GM19023 (cell line): Measurements from ENCODE around the gene ADGRA1.
"Not testable (repeated sequence)": the region's sequence is repeated elsewhere in the genome, so short reads cannot be mapped to it uniquely, and the experiment has no call there.

Source experiments
- ATAC-seq: cut with Tn5 transposase; IDR thresholded peaks from one replicate; pipeline ENCODE4 v1.9.1; 2021; ENCODE audit warnings: mild to moderate bottlenecking, moderate library complexity; ENCODE audit not compliant: unreplicated experiment

The ADGRA1 gene

GRCh38 chr10:133087679-133088178 is at the start of gene ADGRA1:
Gene ADGRA1 (plus strand): TSS chr10:133087924. CDS start chr10:133088910, 986 bp downstream.
- no peak for ATAC-seq

GRCh38 chr10:133038036-133038823 is 49.5 kb upstream of the ADGRA1 start:
- ATAC-seq: no peak

- no peak for ATAC-seq
These were observed 48.5 kb upstream of the ADGRA1 start for GRCh38 chr10:133039107-133039802.

GRCh38 chr10:133039803-133040165 is 47.9 kb upstream of the ADGRA1 start:
- no peak for ATAC-seq

GRCh38 chr10:133040198-133040597 is 47.5 kb upstream of the ADGRA1 start:
- ATAC-seq: no peak

- ATAC-seq: no peak
These were observed 46.6 kb upstream of the ADGRA1 start for GRCh38 chr10:133041101-133041500.

GRCh38 chr10:133042061-133042460 is 45.7 kb upstream of the ADGRA1 start:
- no peak for ATAC-seq

GRCh38 chr10:133042816-133043215 is 44.9 kb upstream of the ADGRA1 start:
- ATAC-seq: no peak

- no peak for ATAC-seq
These were observed 44.0 kb upstream of the ADGRA1 start for GRCh38 chr10:133043541-133044225.

- no peak for ATAC-seq
These were observed 43.3 kb upstream of the ADGRA1 start for GRCh38 chr10:133044401-133044811.

- no peak for ATAC-seq
These were observed 42.0 kb upstream of the ADGRA1 start for GRCh38 chr10:133045556-133046389.

- ATAC-seq: no peak
These were observed 41.3 kb upstream of the ADGRA1 start for GRCh38 chr10:133046390-133046765.

- ATAC-seq: no peak
These were observed 40.1 kb upstream of the ADGRA1 start for GRCh38 chr10:133047526-133048123.

- no peak for ATAC-seq
These were observed 39.5 kb upstream of the ADGRA1 start for GRCh38 chr10:133048266-133048665.

GRCh38 chr10:133048926-133049325 is 38.8 kb upstream of the ADGRA1 start:
- ATAC-seq: no peak

GRCh38 chr10:133049639-133050038 is 38.1 kb upstream of the ADGRA1 start:
- ATAC-seq: no peak

- ATAC-seq: no peak
These were observed 37.4 kb upstream of the ADGRA1 start for GRCh38 chr10:133050371-133050770.

- no peak for ATAC-seq
These were observed 35.6 kb upstream of the ADGRA1 start for GRCh38 chr10:133052076-133052475.

GRCh38 chr10:133053527-133054133 is 34.1 kb upstream of the ADGRA1 start:
- not testable (repeated sequence) for ATAC-seq

- no peak for ATAC-seq
These were observed 32.3 kb upstream of the ADGRA1 start for GRCh38 chr10:133055470-133055869.
